Activated CD8-positive, alpha-beta memory T cell treated with anti-CD3 and anti-CD28 coated beads for 36 hours (primary cell): ENCODE data around the gene TMEM106C. TPM values are rescaled to one million over a fixed set of nuclear protein-coding genes. Genes with fewer than 3 reads are reported as not detected.

ENCODE experiments used
- CTCF ChIA-PET: fragments of 350-600 bp; sonication (Branson Sonifier 250); formaldehyde crosslinking; loops from one replicate; lab custom pipeline; 2021; ENCODE audit warnings: antibody characterized with exemption; lab: Charles Lee
- POLR2A ChIA-PET: fragments of 350-600 bp; sonication (Branson Sonifier 250); formaldehyde crosslinking; loops from one replicate; lab custom pipeline; 2021; ENCODE audit warnings: antibody characterized with exemption; lab: Charles Lee
- total RNA-seq, 2 experiments: library from RNA; stranded (reverse); gene quantifications; one replicate each; pipeline ENCODE4 v1.2.3, GENCODE V29; 2021

The TMEM106C gene
- total RNA-seq, 2 experiments from 2014 or later: 199 to 200 TPM

- POLR2A ChIA-PET: no interaction called here
- CTCF ChIA-PET: no interaction called here
These were observed 40.9 kb downstream of the TMEM106C start, which contains the start of gene COL2A1 for GRCh38 chr12:48004053-48004941. Gene COL2A1 (minus strand): TSS chr12:48004476. CDS start chr12:48004321, 155 bp downstream.

- CTCF ChIA-PET: interaction anchor here (1.2 kb wide), 1 partner anchor 262 kb away, joined by 3 read pairs; no protein-coding TSS in a partner anchor
These were observed 41.8 kb downstream of the TMEM106C start for GRCh38 chr12:48005001-48005749.

GRCh38 chr12:48005750-48006021, 42.3 kb downstream of the TMEM106C start:
- POLR2A ChIA-PET: no interaction called here
- CTCF ChIA-PET: interaction anchor here (1.2 kb wide), 1 partner anchor 263 kb away, joined by 3 read pairs; no protein-coding TSS in a partner anchor

More at GRCh38 chr12:48005001-48005749, 41.8 kb downstream of the TMEM106C start:
- POLR2A ChIA-PET: no interaction called here

- CTCF ChIA-PET: interaction anchor here (1.5 kb wide), 1 partner anchor 58 kb away, joined by 3 read pairs; no protein-coding TSS in a partner anchor
- POLR2A ChIA-PET: no interaction called here
These were observed 43.8 kb downstream of the TMEM106C start for GRCh38 chr12:48007206-48007605.

- CTCF ChIA-PET: no interaction called here
- POLR2A ChIA-PET: no interaction called here
These were observed 45.0 kb downstream of the TMEM106C start for GRCh38 chr12:48008349-48008748.

GRCh38 chr12:48008950-48009349, 45.6 kb downstream of the TMEM106C start:
- ChIA-PET POLR2A (no interaction called here), CTCF (no interaction called here)

GRCh38 chr12:48009471-48009870, 46.1 kb downstream of the TMEM106C start:
- ChIA-PET CTCF (no interaction called here), POLR2A (no interaction called here)

- ChIA-PET POLR2A (no interaction called here), CTCF (no interaction called here)
These were observed 47.1 kb downstream of the TMEM106C start for GRCh38 chr12:48010366-48010970.

GRCh38 chr12:48012070-48012469, 48.7 kb downstream of the TMEM106C start:
- ChIA-PET CTCF (no interaction called here), POLR2A (no interaction called here)

- ChIA-PET CTCF (interaction anchor here (0.6 kb wide), 2 partner anchors 104 to 448 kb away, joined by 3 read pairs; no protein-coding TSS in a partner anchor), POLR2A (no interaction called here)
These were observed 49.9 kb downstream of the TMEM106C start for GRCh38 chr12:48013287-48013686.

GRCh38 chr12:48015129-48015528, 51.7 kb downstream of the TMEM106C start:
- POLR2A ChIA-PET: no interaction called here
- CTCF ChIA-PET: no interaction called here

GRCh38 chr12:48015954-48016353, 52.6 kb downstream of the TMEM106C start:
- ChIA-PET CTCF (no interaction called here), POLR2A (no interaction called here)

- ChIA-PET CTCF (no interaction called here), POLR2A (no interaction called here)
These were observed 53.1 kb downstream of the TMEM106C start for GRCh38 chr12:48016373-48017020.

GRCh38 chr12:48017496-48017895, 54.1 kb downstream of the TMEM106C start:
- ChIA-PET POLR2A (no interaction called here), CTCF (no interaction called here)

- ChIA-PET POLR2A (interaction anchor here (0.6 kb wide), 1 partner anchor 26 kb away, joined by 3 read pairs; no protein-coding TSS in a partner anchor), CTCF (no interaction called here)
These were observed 54.7 kb downstream of the TMEM106C start for GRCh38 chr12:48017921-48018617.
